ENCODE measurements around the gene NELL1.

DNA sequence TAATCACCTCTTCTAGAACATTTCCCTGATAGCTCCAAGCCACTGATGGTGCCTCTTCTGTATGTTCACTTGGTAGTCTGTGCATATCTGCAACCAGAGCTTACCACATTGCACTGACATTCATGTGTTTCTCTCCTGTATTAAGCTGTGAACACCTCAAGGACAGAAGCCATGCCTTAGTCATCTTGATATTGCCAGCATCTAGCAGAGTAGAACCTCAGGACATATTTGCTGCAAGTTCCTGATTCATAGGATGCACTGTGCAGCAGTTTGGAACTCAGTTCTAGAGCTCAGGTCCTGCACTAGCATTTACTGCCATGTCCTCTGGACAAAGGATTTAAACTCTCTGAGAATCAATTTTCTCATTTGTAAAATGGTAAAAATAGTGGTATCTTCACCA, 801.1 kb downstream of the NELL1 start:
- no peak for TF ChIP-seq POLR2A (IDR thresholded peaks at IDR 0.05)
- TF ChIP-seq, protein P1, sequence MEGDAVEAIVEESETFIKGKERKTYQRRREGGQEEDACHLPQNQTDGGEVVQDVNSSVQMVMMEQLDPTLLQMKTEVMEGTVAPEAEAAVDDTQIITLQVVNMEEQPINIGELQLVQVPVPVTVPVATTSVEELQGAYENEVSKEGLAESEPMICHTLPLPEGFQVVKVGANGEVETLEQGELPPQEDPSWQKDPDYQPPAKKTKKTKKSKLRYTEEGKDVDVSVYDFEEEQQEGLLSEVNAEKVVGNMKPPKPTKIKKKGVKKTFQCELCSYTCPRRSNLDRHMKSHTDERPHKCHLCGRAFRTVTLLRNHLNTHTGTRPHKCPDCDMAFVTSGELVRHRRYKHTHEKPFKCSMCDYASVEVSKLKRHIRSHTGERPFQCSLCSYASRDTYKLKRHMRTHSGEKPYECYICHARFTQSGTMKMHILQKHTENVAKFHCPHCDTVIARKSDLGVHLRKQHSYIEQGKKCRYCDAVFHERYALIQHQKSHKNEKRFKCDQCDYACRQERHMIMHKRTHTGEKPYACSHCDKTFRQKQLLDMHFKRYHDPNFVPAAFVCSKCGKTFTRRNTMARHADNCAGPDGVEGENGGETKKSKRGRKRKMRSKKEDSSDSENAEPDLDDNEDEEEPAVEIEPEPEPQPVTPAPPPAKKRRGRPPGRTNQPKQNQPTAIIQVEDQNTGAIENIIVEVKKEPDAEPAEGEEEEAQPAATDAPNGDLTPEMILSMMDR (IDR thresholded peaks at IDR 0.05), result no peak
